ENCODE data around the gene AK8.

- TF ChIP-seq POLR2A (IDR thresholded peaks at IDR 0.05) (no peak), CTCF (IDR thresholded peaks at IDR 0.05) (no peak)
Measured at GRCh38 chr9:132733260-132733815, 144.7 kb downstream of the AK8 start.

Measured in body of pancreas (tissue), 4 donors.